ENCODE data around the gene ANTXR2.
"Not testable (repeated sequence)": the region's sequence is repeated elsewhere in the genome, so short reads cannot be mapped to it uniquely, and the experiment has no call there.

Gene ANTXR2

DNA sequence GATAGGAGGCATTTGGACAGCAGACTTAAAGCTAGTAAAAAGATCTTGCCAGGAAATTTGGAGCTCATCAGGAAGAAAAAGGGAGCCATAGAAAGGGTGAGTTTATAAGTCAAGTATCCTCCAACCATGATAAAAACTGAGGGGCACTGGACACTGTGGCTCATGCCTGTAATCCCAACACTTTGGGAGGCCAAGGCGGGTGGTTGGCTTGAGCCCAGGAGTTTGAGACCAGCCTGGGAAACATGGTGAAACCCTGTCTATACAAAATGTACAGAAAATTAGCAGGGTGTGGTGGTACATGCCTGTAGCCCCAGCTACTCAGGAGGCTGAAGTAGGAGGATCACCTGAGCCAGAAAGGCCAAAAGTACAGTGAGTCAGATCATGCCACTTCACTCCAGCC, 48.7 kb downstream of the ANTXR2 start:
- DNase-seq (ENCODE audit: low read depth, low spot score): no peak

DNA sequence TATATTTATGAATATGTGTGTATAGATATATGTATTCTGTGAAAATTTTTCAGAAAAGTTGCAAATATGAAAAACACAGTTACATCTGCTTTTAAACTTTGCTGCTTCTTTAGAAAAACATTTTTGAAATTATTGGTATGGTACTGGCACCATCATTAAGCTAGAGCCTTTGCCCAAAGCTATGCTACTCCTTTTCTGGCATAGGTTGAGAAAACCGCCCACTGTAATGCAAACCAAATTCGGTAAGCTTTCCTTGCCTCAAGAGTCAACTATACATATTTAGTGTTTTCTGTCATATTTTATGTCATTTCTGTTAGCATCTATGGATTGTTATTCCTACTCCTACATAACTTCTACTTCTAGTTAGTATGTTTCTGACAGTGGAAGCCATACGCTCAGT, 50.7 kb downstream of the ANTXR2 start:
- DNase-seq (ENCODE audit: low read depth, low spot score): no peak

DNA sequence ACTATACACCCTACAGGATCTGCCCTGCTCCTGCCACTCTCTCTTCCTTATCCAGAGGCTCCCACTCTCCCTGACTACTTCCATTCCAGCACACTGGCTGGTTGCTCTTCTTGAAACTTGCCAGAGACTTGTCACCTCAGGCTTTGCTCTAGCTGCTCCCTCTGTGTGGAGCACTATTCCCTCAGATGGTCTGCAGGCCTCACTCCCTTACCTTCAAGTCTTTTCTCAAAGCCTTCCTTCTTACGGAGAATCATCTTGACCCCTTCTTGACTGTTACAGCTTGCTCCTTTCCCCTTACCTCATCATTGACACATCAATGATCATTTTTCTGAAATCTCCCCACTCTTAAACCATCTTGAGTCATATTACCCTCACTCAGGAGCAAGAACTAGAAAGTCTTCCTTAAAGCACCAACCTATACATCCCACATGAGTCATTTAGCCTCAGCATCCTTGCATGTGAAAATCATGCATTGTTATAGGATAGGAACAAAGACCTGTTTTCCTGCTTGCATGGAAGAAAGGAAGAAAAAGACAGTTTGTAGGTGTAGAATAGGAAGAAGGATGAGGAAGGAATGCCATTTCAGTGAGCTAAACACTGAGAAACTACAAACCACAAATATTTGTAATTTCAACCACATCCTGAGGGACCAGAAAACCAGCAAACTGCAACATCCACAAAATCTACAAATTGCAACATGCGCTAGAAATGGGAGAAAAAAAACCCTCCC, 55.7 kb downstream of the ANTXR2 start:
- no peak for DNase-seq (ENCODE audit: low read depth, low spot score)

DNA sequence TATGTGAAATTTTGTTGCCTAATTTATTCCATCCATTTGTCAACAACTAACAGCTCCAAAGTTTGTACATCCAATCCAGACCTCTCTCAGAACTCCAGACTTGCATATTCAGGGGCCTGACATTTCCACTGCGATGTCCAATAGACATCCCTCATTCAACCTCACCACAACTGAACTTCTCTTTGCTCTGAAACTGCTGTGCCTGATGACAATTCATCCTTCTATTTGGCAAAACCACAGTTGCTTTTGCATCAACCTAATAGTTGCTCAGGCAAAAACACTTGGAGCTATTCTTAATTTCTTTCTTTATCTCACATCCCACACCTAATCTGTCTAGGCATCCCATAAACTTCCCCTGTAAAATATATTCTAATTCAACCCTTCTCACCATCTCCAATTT, 56.5 kb downstream of the ANTXR2 start:
- DNase-seq (ENCODE audit: low read depth, low spot score): no peak

DNA sequence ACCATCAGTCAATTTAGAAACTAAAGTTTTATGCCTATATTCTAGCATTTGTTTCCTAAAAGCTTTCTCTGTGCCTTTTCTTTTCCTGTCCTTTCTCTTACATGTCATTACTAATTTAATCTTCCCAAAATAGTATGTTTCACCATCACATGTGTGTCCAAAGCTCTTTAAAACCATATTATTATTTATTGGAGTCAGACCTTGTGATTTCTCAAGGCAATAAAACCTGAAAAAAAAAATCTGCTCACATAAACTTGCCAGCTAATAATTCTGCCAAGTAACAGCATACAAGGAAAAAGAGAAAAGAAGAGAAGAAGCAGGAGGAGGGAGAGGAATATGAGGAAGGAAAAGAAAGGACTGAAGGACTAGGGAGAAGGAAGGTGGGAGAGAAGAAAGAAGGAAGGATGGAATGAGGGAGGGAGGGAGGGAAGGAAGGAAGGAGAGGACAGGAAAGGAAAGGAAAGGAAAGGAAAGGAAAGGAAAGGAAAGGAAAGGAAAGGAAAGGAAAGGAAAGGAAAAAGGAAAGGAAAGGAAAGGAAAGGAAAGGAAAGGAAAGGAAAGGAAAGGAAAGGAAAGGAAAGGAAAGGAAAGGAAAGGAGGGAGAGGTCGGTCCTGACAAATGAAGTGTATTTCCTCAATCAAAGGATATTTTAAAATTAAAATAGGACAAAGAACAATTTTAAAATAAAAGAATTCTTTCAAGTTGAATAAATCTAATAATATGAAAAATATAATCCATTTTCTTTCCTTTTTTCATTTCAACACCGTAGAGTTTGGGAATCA, 57.4 kb downstream of the ANTXR2 start:
- DNase-seq (ENCODE audit: low read depth, low spot score): no peak

DNA sequence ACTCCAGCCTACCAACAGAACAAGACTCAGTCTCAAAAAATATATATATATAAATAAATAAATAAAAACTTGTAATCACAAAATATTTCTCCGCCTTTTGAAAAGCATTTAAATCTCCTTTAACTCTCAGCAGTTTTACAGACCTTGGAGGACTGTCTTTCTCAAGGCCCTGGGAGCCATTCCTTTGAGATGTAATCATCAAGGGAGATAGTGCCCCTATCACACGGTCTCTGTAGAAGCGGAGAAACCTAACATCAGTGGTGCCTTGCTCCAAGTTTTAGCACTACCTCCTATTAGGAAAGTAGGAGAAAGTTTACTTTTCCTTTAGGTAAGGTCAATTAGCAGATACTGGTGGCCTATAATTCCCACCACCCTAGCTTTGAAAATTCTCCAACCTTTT, 58.5 kb downstream of the ANTXR2 start:
- no peak for DNase-seq (ENCODE audit: low read depth, low spot score)

DNA sequence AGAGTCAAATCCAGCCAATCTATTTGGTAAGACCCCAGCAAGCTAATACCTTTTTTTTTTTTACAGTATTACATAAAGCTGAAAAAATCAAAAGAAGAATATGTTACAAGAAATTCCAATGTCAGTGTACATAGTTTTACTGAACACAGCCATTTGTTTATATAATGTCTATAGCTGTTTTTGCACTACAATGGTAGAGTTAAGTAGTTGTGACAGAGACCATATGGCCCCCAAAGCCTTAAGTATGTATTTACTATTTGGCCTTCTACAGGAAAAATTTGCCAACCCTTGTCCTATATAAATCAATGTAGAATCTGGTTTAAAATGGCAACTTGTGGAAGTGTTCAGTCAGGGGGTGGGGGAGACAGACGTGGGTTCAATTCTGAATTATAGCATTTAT, 60.7 kb downstream of the ANTXR2 start:
- no peak for DNase-seq (ENCODE audit: low read depth, low spot score)

DNA sequence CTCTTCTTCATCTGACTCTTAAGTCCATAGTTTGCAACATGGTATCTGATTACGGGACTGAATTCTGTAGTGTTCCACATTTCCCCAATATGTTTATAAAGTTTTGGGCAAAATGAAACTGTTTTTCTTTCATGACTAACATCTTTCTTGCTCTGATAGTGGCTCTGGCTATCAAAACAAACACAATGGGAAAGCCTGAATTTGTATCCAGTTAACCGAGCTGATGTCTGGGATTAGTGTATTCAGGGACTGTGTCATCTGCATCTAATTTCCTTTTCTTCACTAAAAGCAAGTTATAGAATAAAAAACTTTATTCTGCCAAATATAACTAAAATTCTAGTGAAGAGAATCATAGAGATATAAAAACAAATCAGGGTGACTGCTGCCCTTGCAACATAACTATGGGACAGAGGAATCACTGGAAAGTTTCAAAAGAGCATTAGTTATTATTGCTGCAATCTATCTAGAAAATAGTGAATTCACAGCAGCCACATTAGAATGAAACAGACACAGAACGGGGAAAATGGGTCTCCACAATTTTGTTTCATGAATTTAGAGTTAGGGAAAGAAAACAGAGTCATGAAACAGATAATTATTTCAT, 61.3 kb downstream of the ANTXR2 start:
- no peak for DNase-seq (ENCODE audit: low read depth, low spot score)

DNA sequence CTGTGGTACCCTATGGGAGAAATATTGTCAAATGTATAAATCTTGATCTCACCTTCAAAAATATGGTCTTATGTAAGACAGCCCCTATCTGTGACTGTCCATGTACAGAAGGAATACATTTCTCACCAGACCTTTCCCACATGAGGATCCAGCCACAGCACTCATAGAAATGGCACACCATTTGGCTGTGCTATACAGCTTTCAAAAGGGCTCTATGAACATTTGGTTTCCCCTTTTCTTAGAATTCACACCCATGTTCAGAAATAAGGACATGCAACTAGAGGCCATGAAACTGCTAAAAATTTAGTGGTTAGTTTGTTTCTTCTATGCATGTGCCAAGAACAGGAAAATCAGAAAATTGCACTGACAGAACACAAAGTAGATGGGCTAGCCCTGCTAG, 62.7 kb downstream of the ANTXR2 start:
- no peak for DNase-seq (ENCODE audit: low read depth, low spot score)

DNA sequence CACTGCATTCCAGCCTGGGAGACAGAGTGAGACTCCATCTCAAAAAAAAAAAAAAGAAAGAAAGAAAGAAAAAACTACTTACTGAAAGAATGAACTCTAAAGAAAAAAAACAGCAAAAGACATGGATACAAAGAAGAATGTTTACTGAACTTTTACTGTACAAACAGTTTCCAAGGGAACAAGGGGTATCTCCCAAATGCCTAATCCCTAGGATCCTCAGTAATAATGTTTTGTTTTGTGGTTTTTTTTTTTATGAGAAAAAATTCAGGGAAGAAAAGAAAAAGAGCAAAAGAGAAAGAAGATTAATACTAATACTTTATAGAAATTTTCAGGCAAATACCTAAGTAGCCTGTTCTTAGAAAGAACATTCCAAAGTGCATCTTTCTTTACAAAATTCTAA, 63.2 kb downstream of the ANTXR2 start:
- DNase-seq (ENCODE audit: low read depth, low spot score): no peak

DNA sequence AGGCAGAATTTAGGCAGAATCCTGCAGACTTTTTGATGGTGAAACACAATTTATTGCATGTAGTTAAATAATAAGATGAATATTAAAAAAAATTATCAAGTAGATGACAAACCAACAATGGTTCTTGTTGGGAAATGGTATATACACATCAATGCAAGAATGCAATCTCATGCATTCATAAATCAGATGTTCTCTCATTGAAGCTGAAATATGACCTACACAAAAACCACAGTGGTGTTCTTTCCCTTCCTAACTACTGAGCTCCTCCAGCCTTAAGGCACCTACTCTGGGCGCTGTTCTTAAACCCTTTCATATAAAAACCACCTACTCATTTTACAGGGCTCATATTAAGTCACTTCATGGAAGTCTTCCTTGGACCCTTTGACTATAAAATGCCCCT, 64.1 kb downstream of the ANTXR2 start:
- no peak for DNase-seq (ENCODE audit: low read depth, low spot score)

DNA sequence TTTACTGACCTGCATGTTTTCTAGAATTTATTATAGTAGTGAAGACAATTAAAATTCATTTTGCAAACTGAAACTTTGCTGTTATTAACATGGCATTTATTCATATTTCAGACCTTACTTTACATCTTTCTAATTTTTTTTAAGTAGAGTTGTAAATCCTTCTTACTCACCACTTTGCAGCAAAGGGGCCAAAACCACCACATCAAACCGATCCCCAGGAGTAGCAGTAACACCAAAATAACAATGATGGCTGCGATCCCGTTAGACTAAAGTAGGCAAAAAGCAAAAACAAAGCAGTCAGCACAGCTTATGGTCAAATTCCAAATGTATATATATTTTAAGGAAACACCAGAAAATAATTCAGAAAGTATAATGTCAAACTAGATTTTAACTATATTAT, 64.7 kb downstream of the ANTXR2 start:
- no peak for DNase-seq (ENCODE audit: low read depth, low spot score)

DNA sequence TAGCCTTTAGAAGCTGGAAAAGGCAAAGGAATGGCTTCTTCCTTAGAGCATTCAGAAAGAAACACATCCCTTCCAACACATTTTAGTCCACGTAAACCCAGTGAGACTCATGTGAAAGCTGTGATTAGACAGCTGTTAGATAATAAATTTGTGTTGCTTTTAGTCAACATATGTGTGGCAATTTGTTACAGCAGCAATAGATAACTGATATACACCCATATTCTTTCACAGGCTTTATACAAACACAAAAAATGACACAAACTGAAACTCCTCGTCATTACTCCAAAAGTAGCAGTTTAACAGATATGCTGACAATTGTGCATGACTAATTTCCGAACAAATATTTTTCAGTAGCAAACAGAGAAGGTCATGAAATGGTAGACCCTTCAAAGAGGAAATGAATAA, 65.3 kb downstream of the ANTXR2 start:
- DNase-seq (ENCODE audit: low read depth, low spot score): no peak

DNA sequence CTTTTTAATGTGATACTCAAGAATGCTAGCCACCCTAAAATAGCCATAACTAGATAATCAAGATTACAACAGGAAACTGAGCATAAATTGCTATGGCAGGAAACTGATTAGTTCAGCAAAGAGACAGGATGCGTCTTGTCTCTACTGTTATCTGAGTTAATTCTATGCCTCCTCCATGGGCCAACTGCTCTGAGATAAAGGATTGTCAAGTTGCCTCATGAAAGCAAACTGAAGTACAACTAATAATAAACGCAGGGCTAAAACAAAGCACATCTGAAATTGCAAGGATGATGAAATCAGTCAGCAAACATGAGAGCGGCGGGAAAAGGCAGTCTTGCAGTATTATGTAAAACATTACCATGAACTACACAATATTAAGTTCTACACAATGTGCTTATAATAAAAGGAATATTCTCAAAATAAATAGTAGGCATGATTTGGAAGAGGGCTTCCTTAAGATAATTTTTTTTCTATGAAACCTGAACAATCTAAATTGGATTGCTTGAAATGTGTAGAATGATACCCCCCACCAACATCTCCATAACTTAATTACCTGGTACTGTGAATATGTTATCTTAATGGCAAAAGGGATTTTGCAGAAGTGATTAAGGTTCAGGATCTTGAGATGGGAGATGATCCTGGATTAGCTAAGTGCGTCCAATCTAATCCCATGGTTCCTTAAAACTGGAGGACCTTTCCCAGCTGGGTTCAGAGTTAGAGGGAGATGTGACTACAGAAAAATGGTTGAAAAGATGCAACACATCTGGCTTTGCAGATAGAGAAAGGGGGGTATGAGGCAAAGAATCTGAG, 65.9 kb downstream of the ANTXR2 start:
- DNase-seq (ENCODE audit: low read depth, low spot score): no peak

DNA sequence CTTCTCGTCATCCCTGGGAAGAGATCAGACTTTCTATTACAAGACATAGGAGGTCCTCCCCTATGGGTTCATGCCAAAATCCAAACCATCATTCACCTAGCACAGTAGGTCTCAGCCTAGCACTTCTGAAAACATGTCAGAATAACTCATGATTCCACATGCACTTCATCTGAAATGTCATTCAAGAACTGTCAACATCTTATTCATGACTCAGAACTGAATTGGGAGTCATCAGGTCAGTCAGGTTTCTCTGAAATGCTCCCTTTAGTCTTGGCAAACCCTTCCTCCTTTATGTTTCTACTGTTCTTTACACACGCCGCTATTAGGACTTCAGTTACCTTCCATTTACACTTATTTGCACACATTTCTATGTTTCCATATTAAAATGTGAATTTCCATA, 67.2 kb downstream of the ANTXR2 start:
- DNase-seq (ENCODE audit: low read depth, low spot score): no peak

DNA sequence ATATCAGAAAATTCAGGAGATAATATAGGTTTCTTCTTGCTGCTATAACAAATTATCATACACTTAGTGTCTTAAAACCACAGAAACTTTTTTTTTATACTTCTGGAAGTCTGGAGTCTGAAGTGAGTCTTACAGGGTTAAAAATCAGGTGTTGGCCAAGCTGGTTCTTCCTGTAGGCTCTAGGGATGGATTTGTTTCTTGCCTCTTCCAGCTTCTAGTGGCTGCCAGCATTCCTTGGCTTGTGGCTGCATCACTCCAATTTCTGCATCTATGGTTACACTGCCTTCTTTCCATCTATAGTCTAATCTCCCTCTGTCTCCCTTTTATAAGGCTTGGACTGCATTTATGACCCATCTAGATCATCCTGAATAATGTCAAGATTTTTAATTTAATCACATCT, 68.7 kb downstream of the ANTXR2 start:
- DNase-seq (ENCODE audit: low read depth, low spot score): no peak

DNA sequence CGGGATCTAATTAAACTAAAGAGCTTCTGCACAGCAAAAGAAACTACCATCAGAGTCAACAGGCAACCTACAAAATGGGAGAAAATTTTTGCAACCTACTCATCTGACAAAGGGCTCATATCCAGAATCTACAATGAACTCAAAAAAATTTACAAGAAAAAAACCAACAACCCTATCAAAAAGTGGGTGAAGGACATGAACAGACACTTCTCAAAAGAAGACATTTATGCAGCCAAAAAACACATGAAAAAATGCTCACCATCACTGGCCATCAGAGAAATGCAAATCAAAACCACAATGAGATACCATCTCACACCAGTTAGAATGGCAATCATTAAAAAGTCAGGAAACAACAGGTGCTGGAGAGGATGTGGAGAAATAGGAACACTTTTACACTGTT, 70.5 kb downstream of the ANTXR2 start:
- not testable (repeated sequence) for DNase-seq (ENCODE audit: low read depth, low spot score)

DNA sequence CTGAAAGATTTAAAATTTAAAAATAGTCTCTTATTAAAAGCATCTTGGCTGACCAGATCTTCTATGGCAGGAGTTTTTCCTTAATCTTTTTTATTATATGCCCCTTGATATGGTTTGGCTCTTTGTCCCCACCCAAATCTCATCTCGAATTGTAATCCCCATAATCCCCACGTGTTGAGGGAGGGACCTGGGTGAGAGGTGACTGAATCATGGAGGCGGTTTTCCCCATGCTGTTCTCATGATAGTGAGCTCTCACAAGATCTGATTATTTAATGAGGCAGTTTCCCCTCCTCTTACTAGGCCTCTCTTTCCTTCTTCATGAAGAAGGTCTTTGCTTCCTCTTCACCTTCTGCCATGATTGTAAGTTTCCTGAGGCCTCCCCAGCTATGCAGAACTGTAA, 74.0 kb downstream of the ANTXR2 start:
- not testable (repeated sequence) for DNase-seq (ENCODE audit: low read depth, low spot score)

DNA sequence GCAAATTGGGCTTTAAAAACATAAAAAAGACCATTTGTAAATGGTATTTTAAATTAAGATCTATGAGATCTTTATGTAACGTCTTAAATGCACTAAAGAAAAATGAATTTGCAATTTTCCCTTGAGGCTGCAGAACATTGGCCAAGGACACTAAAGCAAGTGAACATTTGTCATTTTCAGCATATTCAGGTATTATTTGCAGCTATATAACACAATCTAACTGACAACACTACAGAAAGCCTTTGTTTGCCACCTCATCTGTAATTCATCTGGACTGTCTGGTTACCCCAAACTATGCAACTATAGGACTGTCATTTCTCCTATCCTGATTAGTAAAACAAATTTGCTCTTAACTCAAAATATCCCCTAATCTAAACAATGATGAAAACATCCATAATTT, 74.8 kb downstream of the ANTXR2 start:
- no peak for DNase-seq (ENCODE audit: low read depth, low spot score)

DNA sequence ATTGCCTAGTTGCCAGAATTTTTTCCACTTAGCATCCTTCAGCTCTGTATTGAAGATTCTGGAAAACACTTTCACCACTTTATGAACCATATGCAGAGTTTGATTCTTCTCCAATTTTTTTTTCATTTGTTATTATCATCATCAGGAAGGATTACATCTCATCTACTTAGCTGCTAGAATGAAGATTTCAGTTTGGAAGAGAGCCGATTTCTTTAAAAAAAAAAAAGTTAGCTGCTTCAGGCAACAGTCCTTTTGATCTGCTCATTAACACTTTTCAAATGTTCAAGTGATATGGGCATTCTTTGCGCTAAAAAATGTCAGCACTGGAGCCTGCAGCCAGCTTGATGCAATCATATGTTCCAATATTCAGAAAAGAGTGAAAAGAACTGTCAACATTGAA, 76.2 kb downstream of the ANTXR2 start:
- no peak for DNase-seq (ENCODE audit: low read depth, low spot score)

DNA sequence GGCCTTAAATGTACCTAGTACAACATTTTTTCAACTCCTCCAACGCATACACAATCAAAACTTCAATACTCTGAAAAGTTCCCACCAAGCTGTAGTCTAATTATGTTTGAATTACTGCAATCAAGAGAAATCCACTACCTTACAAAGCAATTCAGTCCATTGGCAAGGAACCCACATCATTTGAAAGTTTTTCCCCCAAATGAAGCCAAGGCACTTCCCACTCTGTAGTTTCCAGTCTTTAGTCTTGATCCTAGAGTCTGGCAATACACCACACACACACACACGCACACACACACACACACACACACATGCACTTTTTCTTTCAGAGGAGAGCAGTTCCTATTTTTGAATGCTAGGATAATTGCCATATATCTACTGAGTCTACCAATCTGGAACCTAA, 79.6 kb downstream of the ANTXR2 start:
- no peak for DNase-seq (ENCODE audit: low read depth, low spot score)

DNA sequence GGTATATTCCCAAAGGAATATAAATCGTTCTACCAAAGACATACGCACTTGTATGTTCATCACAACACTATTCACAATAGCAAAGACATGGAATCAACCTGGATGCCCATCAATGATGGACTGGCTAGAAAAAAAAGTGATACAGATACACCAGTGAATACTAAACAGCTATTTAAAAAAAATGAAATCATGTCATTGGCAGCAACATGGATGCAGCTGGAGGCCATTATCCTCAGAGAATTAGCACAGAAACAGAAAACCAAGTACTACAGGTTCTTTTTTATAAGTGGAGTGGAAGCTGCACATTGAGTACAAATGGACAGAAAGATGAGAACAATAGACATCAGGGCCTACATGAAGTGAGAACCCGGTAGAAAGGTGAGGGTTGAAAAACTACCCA, 81.4 kb downstream of the ANTXR2 start:
- DNase-seq (ENCODE audit: low read depth, low spot score): no peak

Measured in activated naive CD8-positive, alpha-beta T cell treated with anti-CD3 and anti-CD28 coated beads, Interleukin-2, amount 50 U/mL, for 16 hours (primary cell).